ENCODE measurements around the gene SPRYD3.

SPRYD3 gene

DNA sequence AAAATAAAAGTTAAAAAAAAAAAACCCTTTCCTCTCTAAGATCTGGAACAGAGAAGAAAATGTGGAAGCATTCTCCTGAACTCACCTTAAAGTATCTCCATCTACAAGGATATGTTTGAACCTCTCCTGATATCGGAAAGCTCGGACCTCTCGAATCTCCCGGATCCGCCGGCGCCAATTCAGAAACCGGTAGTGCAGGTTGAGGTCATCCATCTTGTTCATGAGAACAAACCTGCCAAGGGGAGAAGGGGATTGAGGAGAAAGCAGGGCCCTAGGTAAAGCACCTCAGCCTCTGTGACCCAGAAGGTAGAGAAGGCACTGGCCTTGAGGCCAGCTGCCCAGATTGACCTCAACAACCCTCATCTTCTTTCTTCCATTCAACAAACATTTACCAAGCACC, 2.2 kb downstream of the SPRYD3 start:
- no peak for DNase-seq

DNA sequence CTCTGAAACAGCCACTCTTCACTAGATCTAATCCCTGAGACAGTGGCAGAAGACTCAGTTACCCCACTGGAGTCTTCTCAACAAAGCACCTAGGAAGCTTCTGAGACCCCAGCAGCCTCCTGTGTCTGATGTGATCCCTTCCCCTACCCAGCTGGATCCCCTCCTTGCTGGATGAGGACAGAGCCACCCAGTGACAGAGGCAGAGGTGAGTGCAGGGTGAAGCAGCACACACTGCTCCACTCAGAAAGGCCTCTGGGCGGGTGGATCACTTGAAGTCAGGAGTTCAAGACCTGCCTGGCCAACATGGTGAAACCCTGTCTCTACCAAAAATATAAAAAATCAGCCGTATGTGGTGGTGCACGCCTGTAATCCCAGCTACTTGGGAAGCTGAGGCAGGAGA, 2.7 kb downstream of the SPRYD3 start:
- DNase-seq, result no peak

DNA sequence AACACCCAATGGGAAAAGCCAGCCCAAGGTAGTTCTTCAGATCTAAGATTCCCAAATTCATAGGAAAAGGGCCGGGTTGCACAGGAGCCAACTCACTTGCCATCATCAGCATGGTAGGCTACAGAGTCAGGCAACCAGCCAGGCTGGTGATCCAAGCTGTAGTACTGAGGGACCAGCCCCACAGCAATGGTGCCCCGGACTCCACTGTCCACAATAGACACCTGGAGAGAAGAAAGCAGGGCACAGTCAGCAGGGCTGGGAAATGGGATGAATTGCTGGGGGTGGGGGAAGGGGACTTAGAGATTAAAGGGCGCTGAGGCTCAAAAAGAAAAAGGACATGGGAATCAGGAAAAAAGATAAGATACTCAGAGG, 4.2 kb downstream of the SPRYD3 start:
- no peak for DNase-seq

DNA sequence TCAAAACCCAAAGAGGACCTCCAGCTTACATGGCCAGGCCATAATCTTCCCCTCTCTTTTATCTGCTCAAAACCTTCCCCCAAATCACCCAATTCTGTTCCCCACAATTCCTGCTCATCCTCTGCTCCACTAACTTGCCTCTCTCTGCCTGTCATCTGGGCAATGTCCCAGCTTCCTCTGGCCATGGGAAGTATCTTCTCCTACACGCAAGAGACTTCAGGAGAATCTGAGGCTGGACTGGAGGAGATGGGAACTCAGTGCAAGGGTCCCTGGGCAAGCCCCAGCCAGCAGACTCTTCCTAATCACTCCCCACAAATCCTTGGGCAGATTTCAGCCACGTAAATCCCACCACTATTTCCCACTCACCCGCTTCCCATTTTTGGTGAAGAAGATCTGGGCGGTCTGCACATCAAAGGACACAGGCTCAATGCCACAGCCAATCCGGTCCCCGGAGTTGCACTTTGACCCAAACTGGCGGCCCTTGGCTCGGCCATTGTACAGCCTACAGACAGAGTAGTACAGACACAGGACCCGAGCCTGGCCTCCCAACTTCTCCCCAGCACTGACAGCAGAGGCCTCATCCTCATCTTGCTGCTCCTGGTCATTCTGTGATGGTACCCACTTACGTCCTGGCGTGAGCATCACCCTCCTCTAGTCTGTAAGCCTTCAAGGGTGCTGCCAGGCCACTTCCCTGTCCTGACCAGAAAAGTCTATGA, 4.7 kb downstream of the SPRYD3 start:
- no peak for DNase-seq

DNA sequence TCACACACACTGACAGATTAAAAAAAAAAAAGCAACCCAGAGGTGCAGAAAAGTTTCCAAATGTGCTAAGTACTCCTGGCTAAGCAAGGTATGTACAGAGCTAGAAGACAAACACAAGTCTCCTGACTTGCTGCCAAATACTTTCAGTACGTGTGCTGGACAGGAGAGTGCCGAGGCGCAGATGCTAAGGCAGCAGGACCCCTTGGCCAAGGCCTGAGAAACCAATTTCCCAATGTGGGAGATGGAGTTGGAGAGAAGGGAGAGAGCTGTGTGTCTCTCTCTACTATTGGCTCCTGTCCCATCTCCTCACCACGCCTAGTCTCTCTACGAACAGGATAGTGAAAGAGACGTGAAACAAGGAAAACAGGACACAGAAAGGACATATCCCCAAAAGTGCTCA, 5.3 kb downstream of the SPRYD3 start:
- no peak for DNase-seq

DNA sequence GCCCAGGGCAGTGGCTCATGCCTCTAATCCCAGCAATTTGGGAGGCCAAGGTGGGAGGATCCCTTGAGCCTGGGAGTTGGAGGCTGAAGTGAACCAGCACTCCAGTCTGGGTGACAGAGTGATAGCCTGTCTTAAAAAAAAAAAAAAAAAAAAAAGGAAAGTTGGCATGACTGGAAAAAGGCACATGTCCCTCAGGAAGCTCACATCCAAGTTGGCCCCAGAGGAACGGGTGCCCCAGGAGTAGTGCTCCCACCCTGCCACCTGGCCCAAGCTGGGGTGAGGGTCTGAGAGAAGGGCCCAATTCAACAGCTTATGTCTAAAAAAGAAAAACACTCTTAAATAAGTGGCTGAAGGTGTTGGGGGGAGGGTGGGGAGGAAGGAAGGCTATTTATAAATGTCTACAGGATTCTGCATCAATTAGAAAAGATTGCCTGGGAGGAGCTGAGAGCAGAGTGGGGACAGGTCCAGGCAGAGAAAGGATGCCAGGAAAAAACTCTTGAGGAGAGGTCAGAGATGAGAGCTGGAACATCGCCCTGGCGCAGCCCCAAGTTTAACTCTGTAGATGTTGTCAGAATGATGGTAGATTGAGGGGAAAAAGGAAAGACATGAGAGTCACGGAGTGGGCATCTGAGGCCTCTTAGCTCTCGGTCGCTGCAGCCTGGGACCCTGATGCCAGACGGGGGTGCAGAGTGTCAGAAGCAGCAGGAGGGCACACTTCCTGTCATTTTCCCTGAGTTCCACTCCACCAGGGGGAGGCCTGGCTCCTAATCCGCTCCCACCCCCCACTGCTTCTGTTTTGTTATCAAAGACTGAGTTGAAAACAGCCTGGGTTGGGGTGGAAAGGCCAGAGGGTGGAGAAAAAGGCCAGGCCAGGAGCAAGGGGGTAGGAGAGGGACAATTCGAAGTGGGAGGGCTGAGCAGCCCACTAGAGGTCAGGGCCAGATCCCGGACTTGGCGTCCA, 7.3 kb downstream of the SPRYD3 start:
- DNase-seq, result peak; percentile 55

DNA sequence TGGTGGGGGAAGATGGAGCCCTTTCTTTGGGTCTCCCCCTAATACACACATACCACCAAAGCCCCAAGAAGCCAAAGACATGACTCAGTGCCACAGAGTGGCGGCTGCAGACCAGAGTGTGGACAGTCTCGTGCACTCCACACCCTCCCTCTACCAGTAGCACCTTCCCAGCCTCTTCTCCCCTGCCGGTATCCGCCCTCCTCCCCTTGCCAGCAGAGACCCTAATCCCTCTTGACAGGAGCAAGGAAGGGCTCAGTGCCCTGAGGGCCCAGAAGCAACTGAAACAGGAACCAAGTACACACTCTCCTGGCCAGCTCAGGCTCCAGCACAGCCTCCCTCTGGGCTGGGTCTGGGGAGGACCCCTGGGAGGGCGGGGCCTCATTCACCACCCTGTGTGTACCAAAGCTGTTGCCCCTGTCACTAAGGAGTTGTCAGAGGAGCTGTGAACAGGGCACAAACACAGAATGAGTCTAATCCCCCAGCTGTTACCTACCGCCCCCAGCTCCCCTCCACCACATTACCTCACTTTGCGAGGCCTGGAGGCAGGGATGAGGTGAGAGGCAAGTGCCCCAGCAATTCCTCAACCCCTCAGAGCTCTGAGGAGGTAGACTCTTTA, 8.2 kb downstream of the SPRYD3 start:
- peak; percentile 66 for DNase-seq

DNA sequence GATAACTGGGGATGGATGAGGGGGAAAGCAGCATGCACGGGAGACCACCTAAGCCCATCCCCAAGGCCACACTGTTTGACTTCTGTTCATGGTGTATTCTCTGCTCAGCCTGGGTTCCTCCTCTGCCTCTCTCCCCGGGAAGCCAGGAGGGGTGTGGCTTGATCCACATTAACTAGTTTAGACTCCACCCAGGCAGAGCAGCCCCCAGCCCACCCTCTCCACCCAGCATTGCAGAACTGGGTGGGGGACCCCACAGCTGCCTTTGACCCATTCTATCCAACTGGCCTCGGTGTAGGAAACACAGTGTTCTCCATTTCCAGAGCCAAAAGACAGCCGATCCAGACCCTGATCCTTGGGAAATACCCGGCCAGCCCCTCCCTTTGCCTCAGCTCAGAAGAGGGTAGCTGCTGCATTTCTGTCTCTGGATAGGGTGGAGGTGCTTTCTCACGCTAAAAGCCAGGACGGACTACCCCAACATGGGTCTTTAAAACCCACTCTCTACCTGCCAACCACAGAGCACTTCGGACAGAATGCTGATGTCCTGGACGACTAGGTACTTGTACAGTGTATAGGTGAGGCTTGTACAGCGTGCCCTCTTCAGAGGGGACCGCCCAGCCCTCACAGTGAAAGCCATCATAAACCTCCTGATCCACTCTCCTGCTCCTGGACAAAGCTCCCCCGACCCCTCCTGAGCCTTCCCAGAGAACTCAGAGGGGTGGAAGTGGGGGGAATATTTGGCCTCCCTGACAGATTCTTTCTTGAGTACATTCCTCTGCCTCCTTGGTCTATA, 9.4 kb downstream of the SPRYD3 start:
- no peak for DNase-seq

DNA sequence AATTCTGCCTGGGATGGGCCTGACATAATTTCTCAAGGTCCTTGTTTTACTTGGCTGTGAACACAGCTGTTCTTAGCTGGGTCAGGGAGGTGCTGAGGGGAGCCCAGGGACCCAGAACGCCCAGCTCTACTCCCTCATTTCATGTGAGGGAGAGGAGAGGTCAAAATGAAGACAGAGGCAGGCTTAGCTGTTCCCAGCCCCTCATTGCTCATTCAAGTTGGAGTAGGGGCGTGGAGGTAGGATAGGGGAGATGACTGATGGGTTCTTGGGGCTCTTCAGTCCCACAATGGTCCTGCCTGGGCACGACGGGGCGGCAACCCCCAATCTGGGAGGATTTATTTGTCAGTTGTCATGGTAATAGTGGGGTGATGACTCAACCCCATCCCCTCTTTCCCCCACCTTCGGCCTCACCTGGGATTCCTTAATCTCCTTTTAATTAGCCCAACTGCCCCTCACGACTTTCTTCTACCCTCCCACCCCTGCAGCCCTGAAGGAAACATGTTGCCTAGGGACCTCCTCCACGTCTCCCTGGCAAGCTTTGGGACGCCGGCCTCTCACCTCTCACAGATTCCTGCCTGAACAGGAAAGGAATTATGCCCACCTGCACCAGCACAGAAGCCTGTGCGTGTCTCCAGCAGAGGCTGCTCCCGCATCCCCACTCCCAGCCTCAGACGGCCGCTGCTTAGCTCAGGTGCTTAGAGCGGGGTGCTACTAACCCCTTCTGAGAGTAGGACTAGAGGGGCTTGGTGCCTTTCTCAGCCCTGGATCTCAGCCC, 10.2 kb downstream of the SPRYD3 start:
- DNase-seq, result no peak

DNA sequence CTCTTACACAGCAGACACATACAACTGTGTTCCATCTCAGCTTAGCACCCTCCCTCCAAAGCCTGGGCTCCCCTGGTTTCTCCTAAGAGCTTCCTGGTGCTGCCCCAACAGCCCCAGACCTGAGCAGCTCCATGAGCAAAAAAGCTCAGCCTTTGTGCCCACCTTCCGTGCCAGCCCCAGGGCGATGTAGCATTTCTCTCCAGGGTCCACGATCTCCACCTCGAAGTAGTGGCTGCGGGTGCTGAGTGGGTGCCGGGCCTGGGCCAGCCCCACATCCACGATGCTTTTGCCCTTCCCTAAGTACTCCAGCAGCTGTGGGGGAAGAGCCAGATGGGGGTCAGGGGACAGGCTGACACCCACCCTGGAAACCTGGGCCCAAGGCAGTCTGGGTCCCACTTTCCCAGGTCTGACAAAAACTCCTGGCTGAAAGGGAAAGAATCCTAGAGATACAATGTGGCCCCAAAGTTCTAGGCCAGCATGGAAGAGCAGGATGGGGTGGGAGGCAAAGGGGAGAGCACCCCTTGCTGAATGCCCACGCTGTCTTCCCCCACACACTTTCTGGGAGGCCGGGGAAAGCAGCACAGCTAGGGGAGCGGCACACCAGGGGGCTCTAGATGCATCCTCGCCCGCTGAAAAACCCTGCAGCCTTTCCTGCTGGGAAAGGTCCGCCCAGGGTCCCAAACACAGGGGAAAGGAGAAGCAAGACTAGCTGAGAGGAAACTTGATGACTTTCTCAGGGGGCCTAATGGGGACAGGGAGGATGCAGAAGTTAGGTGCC, 11.0 kb downstream of the SPRYD3 start:
- DNase-seq, result no peak

DNA sequence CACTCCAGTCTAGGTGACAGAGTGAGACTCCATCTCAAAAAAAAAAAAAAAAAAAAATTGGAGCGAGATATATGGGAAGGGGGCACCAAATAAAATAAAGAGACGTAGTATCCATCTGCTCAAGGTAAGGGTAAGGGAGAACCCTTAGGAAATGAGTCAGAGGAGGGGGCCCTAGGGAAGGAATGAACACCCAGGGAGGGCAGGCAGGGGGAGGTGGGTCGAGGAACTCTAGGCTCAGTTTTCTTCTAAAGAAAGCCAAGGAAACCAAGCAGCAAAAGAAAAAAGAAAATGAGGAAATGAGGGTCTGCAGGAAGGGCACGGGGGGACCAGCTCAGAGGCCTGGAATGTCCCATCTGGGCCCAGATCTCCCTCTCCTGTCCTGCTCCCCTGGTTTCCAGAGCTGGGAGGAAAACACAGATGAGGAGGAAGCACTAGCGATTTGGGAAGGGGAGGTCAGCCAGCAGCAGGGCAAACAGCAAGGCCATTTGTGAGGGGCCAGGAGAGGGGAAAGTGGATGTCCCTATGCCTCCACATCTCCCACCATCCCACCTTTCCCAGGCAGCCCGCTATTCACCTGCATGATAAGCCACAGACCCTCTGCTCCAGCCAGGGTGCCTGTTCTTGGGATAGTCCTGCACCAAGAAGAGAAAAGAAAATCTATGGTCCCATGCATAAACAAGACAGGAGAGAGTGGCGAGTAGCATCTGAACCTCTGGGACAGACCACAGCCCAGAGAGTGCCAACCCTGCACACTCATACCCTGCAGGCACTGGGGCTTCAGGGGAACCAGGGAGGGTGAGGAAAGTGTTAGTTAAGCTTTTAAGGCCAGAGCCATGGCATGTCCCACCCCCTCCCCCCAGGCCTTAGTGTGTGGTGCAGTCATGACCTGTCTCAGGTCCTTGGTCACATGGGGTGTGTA, 11.9 kb downstream of the SPRYD3 start:
- no peak for DNase-seq

DNA sequence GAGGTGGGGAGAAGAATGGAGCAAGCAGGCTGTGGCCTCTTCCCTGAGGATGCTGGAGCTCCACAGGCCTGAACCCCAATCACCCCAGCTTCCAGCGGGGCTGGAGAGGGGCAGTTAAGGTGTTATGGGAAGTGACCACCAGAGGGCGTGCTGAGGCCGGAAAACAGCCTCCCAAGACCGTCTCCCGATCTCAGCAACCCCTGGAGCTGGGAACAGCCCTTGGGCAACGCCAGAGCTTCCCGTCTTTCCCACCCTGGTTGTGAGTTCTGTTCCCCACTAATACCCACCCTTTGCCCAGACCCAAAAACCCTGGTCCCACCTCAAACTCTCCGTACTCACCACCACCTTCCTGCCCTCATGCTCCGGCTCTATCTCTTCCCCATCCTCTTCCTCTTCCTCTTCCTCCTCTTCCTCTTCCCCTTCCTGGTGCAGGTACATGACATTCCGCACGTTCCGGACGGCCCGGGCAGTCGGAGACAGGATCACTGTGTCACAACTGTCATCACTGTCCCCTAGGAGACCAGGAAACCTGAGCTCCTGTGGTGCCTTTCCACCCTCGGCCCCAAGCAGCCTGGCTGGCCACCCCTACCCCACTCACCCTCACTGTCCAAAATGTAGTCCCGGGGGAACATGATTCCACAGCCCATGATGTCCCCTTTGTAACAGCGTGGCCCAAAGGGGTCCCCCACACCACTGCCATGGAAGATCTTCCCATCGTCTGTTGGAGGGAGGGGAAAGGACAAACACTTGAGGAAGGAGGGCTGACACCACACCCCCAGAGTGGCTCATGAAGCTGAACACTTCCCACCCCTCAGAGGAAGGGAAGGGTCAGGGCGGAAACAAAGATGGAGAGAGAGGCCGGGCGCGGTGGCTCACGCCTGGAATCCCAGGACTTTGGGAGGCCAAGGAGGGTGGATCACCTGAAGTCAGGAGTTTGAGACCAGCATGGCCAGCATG, 12.9 kb downstream of the SPRYD3 start:
- peak; percentile 84 for DNase-seq

DNA sequence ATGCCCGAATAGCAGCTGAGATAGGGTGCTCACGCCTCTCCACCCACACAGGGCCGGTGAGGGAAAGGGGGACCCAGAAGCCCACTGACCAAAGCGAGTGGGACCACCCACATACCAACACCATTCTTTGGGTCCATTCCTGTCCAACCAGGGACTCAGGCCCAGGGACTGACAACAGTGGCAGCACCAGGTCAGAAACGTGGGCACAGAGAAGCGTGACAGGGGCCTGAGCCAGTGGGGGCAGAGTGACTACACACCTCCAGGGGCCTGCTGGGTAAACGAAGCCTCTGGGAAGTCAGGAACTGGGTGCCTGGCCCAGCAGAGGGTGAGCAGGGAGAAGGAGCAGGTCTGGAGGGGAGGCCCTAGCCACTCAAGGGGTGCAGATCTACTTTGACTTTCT, 13.7 kb downstream of the SPRYD3 start:
- no peak for DNase-seq

DNA sequence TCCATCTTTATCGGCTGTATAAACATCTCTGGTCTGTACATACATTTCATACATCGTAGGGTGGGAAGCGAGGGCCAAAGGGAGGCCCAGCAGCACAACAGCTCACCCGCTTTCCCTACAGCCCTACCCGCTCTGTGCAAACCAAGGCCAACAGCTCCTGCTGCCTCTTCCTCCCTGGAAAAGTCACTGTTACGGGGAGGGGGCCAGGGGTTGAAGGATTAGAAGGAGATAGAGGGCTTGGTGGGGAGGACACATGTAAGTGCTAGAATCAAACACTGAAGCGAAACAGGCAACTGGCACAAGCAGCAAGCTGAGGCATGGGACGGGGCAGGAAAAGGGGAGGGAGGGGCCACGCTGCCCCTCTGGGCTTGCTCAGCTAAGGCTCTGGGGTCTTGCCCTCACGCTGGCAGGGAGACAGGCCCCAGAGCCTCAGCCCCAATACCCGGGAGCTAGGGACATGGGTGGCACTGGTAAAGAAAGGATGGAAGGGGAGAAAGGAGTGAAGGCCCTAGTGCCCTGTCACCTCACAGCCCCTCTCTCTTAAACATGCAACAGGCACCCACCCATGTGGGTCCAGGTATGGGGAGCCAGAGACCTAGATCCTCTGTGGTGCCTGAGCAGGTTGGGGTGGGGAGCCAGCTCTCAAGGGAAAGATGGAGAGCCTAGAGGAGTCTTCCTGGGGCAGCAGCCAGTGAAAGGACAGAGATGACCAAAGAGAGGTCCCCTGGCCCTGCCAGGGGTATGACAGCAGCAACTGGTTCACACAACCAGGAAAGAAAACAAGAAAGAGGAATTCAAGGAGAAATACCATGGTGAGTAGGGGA, 14.4 kb downstream of the SPRYD3 start:
- no peak for DNase-seq

DNA sequence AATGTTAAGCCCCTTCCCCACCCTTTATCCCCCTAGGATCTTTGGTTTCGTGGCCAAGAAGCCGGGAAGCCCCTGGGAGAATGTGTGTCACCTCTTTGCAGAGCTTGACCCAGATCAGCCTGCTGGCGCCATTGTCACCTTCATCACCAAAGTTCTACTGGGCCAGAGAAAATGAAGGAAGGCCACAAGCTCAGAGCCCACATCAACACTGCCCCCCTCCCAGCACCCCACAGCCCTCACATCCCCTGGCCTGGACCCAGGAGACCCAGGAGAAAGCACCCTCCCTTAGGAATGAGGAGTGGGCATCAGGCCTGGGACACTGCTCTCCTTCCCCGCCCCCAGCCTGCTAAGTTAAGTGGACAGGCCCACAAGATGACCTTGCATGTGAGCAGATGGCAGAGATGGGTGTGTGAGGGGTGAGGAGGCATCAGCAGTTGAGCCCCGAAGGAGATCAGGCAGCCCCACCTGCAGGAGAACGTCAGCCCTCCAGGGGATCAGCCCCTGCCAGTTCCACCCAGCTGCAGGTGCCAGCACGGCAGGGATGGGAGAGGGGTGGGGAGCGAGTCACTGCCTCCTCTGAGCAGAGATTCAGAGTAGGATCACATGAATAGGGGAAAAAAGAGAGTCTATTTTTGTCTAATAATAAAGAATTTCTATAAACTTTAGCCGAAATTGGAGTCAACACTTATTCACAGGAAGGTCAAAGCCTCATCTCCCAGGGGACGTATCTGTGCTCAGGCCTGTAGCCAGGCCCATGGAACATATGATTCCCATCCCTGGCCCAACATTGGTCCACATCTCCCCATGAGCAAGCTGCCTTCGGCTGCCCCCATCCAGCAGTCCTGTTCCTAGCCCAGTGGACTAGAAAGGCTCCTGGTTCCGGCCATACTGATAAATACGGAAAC, 15.2 kb downstream of the SPRYD3 start:
- DNase-seq, result peak; percentile 68

DNA sequence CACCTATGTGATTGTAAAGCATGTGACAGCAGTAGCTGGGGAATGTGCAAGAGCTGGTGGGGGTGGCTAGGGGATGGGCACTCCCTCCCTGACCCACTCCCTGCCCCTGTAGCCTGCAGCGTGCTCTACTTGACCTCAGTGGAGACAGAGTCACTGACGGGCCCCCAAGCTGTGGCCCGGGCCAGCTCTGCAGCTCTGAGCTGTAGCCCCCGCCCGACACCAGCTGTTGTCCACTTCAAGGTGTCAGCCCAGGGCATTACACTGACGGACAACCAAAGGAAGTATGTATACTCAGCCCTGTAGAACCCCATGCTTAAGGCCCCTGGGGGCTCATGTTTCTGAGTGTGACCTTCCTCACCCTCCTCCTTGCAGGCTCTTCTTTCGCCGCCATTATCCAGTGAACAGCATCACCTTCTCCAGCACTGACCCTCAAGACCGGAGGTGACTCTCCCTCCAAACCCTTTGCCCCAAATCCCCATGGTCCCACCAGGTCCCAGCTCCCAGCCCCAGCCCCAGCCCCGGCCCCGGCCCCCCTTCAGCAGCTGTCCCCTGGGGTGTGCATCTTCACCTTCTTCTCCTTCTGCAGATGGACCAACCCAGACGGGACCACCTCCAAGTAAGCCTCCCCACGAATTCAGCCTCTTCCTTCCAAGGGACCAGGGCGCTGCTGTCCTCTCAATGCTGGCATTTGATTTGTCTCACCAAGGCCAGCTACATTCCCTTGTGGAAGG, 16.0 kb downstream of the SPRYD3 start:
- DNase-seq, result no peak

Data from fibroblast of skin of scalp (primary cell).